ENCODE measurements around the gene PPA2. TPM values are rescaled to one million over a fixed set of nuclear protein-coding genes. Genes with fewer than 3 reads are reported as not detected.
"Not testable (repeated sequence)": the region's sequence is repeated elsewhere in the genome, so short reads cannot be mapped to it uniquely, and the experiment has no call there.

PPA2 gene
- total RNA-seq, 4 donors from 2014 or later = 182 to 435 (median 311) TPM

GRCh38 chr4:105426187-105426897 is 47.5 kb downstream of the PPA2 start:
- WGBS, 2 donors = 88 to 91% methylated on average over 12 of the region's 12 CpGs
- Histone ChIP-seq H3K27ac (no peak overlapping the region), H3K4me1 (no peaks in the 10 kb centered on the region), H3K9me3 (no peaks in the 10 kb centered on the region), H3K4me3 (replicated peaks in 1 of 3) (no peak overlapping the region), H3K27me3 (no peaks in the 10 kb centered on the region), H3K36me3 (no peaks in the 10 kb centered on the region)
- intact Hi-C loops (cut with DNase I) = no loop called here
- DNase-seq = no peak
- no peak for TF ChIP-seq POLR2A (IDR thresholded peaks at IDR 0.05)
- TF ChIP-seq, protein P1, sequence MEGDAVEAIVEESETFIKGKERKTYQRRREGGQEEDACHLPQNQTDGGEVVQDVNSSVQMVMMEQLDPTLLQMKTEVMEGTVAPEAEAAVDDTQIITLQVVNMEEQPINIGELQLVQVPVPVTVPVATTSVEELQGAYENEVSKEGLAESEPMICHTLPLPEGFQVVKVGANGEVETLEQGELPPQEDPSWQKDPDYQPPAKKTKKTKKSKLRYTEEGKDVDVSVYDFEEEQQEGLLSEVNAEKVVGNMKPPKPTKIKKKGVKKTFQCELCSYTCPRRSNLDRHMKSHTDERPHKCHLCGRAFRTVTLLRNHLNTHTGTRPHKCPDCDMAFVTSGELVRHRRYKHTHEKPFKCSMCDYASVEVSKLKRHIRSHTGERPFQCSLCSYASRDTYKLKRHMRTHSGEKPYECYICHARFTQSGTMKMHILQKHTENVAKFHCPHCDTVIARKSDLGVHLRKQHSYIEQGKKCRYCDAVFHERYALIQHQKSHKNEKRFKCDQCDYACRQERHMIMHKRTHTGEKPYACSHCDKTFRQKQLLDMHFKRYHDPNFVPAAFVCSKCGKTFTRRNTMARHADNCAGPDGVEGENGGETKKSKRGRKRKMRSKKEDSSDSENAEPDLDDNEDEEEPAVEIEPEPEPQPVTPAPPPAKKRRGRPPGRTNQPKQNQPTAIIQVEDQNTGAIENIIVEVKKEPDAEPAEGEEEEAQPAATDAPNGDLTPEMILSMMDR (IDR thresholded peaks at IDR 0.05) = no peak

DNA sequence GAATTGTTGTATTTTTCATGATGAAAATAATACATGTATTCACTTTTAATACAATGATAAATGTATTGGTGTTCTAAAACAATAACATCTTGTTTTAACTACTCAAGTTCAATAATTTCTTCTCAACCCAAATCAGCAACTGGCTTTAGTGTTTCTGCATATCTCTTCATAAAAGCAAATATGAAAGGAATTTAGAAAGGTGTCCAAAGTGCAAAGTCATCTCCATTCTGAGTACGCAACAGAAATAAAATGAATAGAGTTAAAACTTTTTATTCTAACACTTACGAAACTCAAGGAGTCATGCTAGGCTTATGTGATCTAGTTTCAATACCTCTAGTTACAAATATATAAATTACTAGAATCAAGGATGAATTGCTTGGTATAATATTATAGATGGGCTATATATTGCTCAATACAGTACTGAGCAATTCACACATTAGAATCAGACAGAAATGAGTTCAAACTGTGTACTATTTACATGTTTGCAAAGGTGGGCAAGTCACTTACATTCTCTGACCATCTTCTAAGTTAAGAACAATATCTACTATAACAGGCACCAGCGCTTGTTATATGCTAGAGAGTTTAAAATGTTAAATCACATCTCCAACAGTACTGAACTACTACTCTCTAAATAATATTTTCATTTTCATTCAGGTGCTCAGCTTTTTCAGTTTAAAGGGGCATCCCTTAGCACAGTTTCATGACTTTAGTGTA is 51.5 kb downstream of the PPA2 start:
- Histone ChIP-seq H3K27ac (no peak overlapping the region), H3K4me3 (replicated peaks in 1 of 3) (no peak overlapping the region), H3K9me3 (no peaks in the 10 kb centered on the region), H3K27me3 (no peaks in the 10 kb centered on the region), H3K4me1 (no peaks in the 10 kb centered on the region), H3K36me3 (no peaks in the 10 kb centered on the region)
- TF ChIP-seq, protein P1 (IDR thresholded peaks at IDR 0.05) = no peak
- no peak for TF ChIP-seq POLR2A (IDR thresholded peaks at IDR 0.05)
- 63 to 83% methylated on average over 3 of the region's 3 CpGs for WGBS, 2 donors
- intact Hi-C loops (cut with DNase I) = no loop called here
- DNase-seq = no peak

DNA sequence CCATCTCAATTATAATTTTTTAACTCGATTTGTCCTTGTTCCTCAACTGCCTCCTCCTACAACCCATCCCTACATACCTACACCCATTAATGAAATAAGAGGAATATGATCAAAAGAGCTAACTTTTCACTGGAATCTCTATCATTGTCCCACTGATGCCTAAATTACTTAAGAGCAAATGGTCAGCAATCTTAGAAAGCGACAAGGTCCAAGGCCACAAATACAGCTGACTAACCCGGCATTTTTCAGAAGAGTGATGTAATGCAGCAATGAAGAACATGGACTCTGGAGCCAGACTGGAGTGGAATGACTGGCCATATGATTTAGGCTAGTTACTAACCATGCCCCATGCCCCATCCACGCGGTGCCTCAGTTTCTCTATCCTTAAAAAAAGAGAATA is 56.2 kb downstream of the PPA2 start:
- 95 to 98% methylated on average over 5 of the region's 5 CpGs for WGBS, 2 donors
- no peak for DNase-seq
- H3K27me3 ChIP-seq = no peaks in the 10 kb centered on the region
- no peaks in the 10 kb centered on the region for H3K9me3 ChIP-seq
- H3K36me3 ChIP-seq = no peaks in the 10 kb centered on the region
- H3K4me3 ChIP-seq (replicated peaks in 1 of 3) = no peak overlapping the region
- no peaks in the 10 kb centered on the region for H3K4me1 ChIP-seq
- intact Hi-C loops (cut with DNase I) = no loop called here
- TF ChIP-seq POLR2A (IDR thresholded peaks at IDR 0.05) = no peak
- TF ChIP-seq, protein P1 (IDR thresholded peaks at IDR 0.05) = no peak
- H3K27ac ChIP-seq = no peak overlapping the region

GRCh38 chr4:105415281-105415744 is 58.5 kb downstream of the PPA2 start:
- no peaks in the 10 kb centered on the region for H3K4me1 ChIP-seq
- no peaks in the 10 kb centered on the region for H3K9me3 ChIP-seq
- intact Hi-C loops (cut with DNase I) = no loop called here
- WGBS, 2 donors = 96 to 99% methylated on average over 9 to 12 of the region's 12 CpGs
- TF ChIP-seq, protein P1 (IDR thresholded peaks at IDR 0.05) = no peak
- TF ChIP-seq POLR2A (IDR thresholded peaks at IDR 0.05) = no peak
- no peaks in the 10 kb centered on the region for H3K36me3 ChIP-seq
- H3K4me3 ChIP-seq (replicated peaks in 1 of 3) = no peak overlapping the region
- H3K27me3 ChIP-seq = no peaks in the 10 kb centered on the region
- DNase-seq = no peak
- H3K27ac ChIP-seq = no peak overlapping the region

DNA sequence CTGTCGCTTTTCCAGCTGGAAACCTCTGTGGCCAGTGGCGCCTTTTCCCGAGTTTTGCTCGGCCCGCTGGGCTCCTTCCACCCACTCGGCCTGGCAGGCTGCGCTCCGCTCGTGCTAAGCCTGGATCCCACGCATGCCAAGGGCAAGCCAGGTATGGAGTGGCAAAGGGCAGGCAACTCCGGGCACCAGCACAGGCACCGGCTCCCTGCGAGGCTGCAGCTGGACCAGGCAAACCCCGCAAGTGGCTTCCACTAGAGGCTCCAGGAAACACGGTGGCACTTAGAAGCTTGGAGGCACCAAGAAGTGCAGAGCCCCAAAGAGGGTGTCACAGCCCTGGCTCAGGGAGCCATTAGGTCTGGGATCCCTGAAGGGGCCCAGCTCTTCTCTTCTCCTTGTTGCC is 59.5 kb downstream of the PPA2 start:
- no peaks in the 10 kb centered on the region for H3K27me3 ChIP-seq
- intact Hi-C loops (cut with DNase I) = no loop called here
- no peak overlapping the region for H3K4me3 ChIP-seq (replicated peaks in 1 of 3)
- H3K27ac ChIP-seq = no peak overlapping the region
- no peak for DNase-seq
- 88 to 94% methylated on average over 12 to 13 of the region's 15 CpGs for WGBS, 2 donors
- TF ChIP-seq POLR2A (IDR thresholded peaks at IDR 0.05) = no peak
- TF ChIP-seq, protein P1 (IDR thresholded peaks at IDR 0.05) = no peak
- H3K9me3 ChIP-seq = no peaks in the 10 kb centered on the region
- H3K36me3 ChIP-seq = peaks cover 0 to 2% of the 10 kb centered on the region in 2 donors
- H3K4me1 ChIP-seq = no peaks in the 10 kb centered on the region

DNA sequence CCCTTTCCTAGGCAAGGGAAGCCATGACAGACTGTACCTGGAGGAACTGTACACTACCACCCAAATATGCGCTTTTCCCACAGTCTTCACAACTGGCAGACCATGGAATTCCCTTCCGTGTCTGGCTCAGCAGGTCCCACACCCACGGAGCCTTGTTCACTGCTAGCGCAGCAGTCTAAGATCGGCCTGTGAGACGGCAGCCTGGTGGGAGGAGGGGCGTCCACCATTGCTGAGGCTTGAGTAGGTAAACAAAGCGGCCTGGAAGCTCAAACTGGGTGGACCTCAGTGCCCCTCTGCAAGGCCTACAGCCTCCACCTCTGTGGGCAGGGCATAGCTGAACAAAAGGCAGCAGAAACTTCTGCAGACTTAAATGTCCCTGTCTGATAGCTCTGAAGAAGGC is 64.7 kb downstream of the PPA2 start:
- H3K36me3 ChIP-seq; intact Hi-C loops (cut with DNase I); H3K4me3 ChIP-seq (replicated peaks in 1 of 3); H3K9me3 ChIP-seq; H3K27ac ChIP-seq; DNase-seq; H3K4me1 ChIP-seq; H3K27me3 ChIP-seq: not testable (repeated sequence)
- 97% methylated on average over 5 to 8 of the region's 8 CpGs for WGBS, 2 donors

Data from thyroid gland (tissue), 4 donors.